GM18526 (cell line): ENCODE data around the gene STXBP5.

Experiments used
- POLR2A ChIP-seq: IDR thresholded peaks from 3 replicates; pipeline ENCODE4 v1.6.1; 2011; ENCODE audit not compliant: insufficient read length; ENCODE audit errors: extremely low read depth

STXBP5 gene

GRCh38 chr6:147279427-147279826, 75.2 kb downstream of the STXBP5 start:
- TF ChIP-seq POLR2A: no peak

- TF ChIP-seq POLR2A: no peak
Measured at GRCh38 chr6:147281895-147282565, 77.8 kb downstream of the STXBP5 start.

GRCh38 chr6:147282566-147282959, 78.3 kb downstream of the STXBP5 start:
- no peak for TF ChIP-seq POLR2A

GRCh38 chr6:147283460-147283859, 79.2 kb downstream of the STXBP5 start:
- no peak for TF ChIP-seq POLR2A

GRCh38 chr6:147285087-147285855, 81.1 kb downstream of the STXBP5 start:
- no peak for TF ChIP-seq POLR2A

GRCh38 chr6:147287869-147288271, 83.7 kb downstream of the STXBP5 start:
- no peak for TF ChIP-seq POLR2A

- TF ChIP-seq POLR2A: no peak
Measured at GRCh38 chr6:147297124-147297523, 92.9 kb downstream of the STXBP5 start.

GRCh38 chr6:147297663-147298316, 93.6 kb downstream of the STXBP5 start:
- TF ChIP-seq POLR2A: no peak

- TF ChIP-seq POLR2A: no peak
Measured at GRCh38 chr6:147298461-147298860, 94.2 kb downstream of the STXBP5 start.

- no peak for TF ChIP-seq POLR2A
Measured at GRCh38 chr6:147299035-147299434, 94.8 kb downstream of the STXBP5 start.

- no peak for TF ChIP-seq POLR2A
Measured at GRCh38 chr6:147301070-147301469, 96.9 kb downstream of the STXBP5 start.

- no peak for TF ChIP-seq POLR2A
Measured at GRCh38 chr6:147304016-147304415, 99.8 kb downstream of the STXBP5 start.

GRCh38 chr6:147310521-147310920, 106.3 kb downstream of the STXBP5 start:
- TF ChIP-seq POLR2A: no peak

GRCh38 chr6:147311218-147311617, 107.0 kb downstream of the STXBP5 start:
- no peak for TF ChIP-seq POLR2A

- no peak for TF ChIP-seq POLR2A
Measured at GRCh38 chr6:147321260-147321659, 117.0 kb downstream of the STXBP5 start.
